HG03575 (cell line): Measurements from ENCODE around the gene PLAC1.

ENCODE experiments used
- ATAC-seq: cut with Tn5 transposase; IDR thresholded peaks from one replicate; pipeline ENCODE4 v1.9.1; 2021; ENCODE audit not compliant: unreplicated experiment, insufficient number of reproducible peaks, low FRiP score; ENCODE audit errors: extremely low read depth

Gene PLAC1

DNA sequence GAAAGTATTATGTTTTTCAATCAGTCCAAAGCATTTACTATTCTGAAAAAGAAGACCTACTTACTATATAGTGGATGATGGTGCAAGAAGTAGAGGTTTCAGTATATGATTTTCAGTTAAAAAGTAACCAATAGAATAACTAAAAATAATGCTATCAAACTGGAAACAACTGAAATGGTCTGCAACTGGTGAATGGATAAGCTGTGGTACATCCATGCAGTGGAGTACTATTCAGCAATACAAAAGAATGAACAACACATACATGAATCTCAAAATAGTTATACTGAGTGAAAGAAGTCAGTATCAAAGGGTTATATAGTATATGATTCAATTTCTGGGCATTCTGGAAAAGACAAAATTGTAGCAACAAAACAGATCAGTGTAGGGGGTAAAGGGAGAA, 55.9 kb downstream of the PLAC1 start:
- no peak for ATAC-seq

- no peak for ATAC-seq
Observed at GRCh38 chrX:134601240-134601765, 57.0 kb downstream of the PLAC1 start.

GRCh38 chrX:134600714-134601113, 57.6 kb downstream of the PLAC1 start:
- no peak for ATAC-seq

DNA sequence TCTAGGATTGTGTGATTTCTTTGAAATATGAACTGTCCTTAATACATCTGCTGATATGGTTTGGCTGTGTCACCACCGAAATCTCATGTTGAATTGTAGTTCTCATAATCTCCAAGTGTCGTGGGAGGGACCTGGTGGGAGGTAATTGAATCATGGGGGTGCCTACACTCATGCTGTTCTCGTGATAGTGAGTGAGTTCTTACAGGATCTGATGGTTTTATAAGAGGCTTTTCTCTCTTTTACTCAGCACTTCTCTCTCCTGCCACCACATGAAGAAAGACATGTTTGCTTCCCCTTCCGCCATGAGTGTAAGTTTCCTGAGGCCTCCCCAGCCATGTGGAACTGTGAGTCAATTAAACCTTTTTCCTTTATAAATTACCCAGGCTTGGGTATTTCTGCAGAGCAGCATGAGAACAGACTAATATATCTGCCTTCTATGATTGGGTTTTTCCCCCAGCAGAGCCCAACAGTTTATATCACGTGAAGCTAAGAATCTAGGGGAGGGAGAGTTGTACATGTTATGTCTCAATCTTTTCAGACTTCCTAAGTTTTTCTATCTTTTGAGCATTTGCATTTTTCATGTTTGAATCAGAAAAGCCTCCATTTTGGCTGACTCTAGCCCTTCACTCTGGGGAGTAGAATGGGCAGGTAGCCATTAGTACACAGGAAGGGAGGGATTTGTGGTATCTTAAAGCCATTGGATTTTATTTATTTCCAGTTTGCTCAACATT, 58.9 kb downstream of the PLAC1 start:
- ATAC-seq, result no peak

DNA sequence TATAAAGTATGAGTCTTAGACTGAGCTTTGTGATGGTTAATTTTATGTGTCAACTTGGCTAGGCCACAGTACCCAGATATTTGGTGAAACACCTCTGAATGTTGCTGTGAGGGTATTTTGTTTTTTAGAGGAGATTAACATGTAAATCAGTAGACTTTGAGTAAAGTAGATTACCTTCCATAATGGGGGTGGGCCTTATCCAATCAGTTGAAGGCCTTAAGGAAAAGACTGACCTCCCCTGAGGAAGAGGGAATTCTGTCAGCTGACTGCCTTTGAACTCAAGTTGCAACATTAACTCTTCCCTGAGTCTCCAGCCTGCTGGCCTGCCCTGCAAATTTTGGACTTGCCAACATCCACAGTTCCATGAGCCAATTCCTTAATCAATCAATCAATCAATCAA, 66.0 kb downstream of the PLAC1 start:
- ATAC-seq, result no peak

DNA sequence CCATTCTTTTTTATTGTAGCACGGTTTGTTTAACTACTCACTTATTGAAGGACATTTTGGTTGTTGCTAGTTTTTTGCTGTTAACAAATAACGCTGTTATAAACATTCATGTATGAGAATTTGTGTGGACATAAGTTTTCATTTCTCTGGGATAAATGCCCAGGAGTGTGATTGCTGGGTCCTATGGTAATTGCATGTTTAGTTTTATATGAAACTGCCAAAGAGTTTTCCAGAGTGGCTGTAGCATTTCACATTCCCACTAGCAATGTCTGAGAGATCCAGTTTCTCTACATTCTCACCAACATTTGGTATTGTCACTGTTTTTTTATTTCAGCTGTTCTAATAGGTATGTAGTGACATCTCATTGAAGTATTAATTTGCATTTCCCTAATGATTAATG, 66.8 kb downstream of the PLAC1 start:
- ATAC-seq, result no peak

DNA sequence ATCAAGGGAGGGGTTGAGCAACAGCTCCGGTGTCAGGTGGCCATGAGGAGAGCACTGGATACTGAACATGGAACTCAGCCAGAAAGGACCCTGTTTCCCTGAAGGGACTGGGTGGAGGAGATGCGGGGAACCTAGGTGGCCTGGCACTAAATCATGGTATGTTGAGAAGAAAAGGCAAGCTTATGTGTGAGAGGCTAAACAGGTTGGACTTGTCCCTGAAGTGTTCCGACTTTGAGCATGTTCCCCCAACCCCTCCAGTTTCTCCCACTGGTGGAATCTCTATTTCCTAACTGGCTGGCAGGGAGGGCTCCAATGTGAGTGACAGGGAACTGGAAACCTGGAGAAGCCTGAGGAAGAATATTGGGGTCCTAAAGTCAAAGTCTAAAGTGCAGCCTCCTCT, 69.5 kb downstream of the PLAC1 start:
- ATAC-seq, result no peak

DNA sequence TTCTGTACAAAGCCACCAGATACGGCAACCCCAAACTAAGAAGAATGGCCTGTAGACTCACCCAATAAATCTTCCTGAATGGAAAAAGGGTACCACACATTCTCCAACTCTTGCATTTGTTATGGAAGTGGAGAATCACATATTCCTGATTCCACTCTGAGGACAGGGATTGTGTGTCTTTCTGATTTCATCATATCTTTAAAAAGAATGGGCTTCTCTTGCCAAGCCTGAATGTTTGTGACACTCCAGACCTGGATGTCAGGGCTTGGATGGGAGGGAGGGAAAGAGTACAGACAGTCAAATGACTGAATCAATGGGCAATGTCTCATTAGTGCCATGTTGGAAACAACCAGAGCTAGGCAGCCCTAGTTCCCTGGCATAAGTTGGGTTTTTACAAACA, 77.4 kb downstream of the PLAC1 start:
- ATAC-seq, result no peak

- no peak for ATAC-seq
Observed at GRCh38 chrX:134573683-134574035, 84.6 kb downstream of the PLAC1 start.

DNA sequence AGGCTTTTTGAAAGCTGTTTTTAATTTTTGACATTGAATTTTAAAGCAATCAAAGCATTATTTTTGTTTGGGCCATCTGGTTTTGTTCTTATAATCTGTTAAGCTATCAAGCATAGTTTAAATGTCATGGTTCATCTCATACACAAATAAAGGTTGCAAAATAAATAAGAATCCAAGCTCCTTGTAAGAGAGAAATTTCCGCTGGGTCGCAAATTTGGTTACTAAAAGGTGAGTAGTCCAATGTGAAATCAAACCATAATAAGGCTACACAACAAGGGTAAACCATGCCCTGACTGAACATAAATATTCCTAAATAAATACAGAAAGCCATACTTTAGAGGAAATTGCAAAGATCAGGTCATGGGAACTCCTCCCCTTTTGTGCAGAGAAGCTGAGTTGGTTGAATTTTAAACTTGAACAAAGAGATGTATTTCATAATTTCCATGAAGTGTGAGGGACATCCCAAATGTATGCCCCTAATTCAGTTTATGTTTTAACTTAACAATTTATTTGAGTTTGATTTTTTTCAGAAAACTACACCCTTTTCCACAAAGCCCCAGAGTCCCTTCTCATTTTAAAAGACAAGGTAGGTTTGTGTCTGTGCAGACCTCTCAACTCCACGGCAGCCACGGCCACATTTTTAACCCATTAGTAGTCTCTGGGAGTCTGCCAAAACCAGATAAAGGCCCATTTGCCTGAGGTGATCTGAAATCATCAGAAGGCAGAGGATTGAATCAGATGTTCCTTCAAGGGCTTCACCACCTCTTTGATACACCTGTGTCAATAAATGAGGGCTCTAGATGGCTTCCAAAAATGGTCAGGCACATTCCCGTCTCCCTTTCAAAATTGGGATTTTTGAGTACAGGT, 85.2 kb downstream of the PLAC1 start:
- no peak for ATAC-seq

DNA sequence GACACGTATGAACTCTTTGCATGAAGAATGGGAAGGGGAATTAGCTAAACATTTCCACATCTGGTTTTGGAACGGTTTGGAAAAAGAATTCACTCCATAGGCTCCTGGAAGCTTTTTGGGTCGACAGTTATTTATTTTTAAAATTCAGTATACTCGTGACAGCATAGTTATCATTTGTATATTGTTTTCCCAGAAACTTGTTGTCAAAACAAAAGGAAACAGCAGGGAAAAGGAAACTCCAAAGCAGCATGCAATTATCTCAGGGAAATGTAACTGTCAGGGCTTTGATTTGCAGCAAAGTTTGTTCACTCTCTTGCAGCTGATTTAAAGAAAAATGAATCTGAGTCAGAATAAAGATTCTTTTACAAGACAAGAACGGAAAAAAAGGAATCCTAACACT, 86.5 kb downstream of the PLAC1 start:
- ATAC-seq, result no peak

DNA sequence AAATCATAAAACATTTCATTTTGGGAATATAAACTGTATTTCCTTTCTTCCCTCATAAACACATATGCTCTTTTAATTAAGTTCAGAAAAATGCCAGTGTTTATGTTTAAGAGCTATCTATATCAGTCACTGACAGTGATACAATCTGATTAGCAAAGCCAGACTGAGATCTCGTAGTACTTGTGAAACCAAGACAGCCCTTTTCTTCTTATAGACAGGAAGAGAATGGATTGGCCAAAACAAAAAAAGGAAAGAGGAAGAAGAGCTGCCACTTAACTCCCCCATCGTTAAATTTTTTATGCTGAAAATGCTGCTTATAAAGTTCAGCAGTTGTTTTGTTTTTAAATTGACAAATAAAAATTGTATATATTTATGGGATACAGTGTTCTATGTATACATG, 87.4 kb downstream of the PLAC1 start:
- no peak for ATAC-seq

DNA sequence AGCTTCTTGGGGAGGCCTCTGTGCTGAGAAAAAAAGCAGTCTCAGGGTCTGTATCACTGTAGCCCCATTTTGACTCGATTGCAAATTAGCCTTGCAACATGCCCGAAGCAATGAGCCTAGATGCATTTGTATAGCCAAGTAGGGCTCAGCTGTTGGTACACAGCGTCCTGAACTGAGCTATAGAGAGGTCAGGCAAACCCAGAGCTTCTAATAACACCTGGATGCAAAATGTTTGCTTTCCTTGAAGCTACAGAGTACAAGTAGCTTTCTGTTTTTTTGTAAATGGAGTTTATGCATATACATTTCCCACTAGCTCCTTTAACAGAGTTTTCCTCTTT, 87.8 kb downstream of the PLAC1 start:
- ATAC-seq, result no peak

DNA sequence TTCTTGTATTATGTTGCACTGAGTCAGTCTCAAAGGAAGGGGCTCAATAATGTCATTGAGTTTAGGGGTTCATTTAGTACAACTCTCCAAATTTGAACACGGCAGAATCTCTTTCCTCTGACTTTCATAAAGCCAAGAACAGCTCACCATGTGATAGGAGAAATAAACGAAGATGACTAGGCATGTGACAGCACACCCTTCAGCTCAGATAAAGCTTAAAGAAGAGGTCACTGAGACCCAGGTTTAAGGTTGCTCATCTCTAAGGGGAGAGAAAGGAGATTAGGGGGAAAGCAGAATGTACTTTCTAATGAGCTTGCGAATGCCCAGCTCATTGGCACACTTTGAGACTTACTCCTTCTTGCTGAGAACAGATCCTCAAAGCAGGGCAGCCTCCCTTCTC, 89.0 kb downstream of the PLAC1 start:
- ATAC-seq, result no peak

- no peak for ATAC-seq
Observed at GRCh38 chrX:134568285-134569016, 89.8 kb downstream of the PLAC1 start.

DNA sequence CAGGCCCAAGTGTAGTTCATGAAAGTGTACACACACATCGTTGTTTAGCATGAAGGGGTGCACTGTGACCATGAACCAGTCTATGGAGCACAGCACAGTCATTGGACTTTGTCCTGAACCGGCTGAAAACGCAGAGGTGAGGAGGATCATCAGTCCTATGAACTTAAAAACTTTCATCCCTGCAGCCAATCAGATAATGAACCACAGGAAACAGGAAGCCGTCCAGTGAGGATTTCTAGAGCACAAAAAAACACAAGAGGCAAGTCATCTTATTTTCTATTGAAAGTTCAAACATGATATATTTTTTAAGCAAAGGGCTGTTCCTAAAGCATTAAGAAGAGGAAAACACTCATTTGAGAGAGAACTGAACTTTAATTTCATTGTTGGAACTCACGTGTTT, 91.8 kb downstream of the PLAC1 start:
- ATAC-seq, result no peak

DNA sequence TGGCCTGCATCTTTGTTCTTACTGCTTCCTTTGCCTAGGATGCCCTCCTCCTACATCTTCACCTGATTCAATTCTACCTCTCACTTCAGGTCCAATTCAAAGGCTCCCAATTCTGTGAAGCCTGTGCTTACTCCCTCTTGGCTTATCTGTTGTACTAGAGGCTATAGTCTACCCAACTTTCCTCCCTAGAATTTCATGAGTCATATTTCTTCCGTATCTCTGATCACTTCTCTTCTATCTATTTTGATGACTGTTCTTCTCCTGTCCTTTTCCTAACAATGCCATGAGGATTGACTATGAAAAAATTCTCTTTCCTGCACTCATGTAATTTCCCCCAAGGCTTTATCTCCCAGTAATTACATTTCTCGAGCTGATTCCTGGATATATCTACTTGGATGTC, 96.3 kb downstream of the PLAC1 start:
- no peak for ATAC-seq

DNA sequence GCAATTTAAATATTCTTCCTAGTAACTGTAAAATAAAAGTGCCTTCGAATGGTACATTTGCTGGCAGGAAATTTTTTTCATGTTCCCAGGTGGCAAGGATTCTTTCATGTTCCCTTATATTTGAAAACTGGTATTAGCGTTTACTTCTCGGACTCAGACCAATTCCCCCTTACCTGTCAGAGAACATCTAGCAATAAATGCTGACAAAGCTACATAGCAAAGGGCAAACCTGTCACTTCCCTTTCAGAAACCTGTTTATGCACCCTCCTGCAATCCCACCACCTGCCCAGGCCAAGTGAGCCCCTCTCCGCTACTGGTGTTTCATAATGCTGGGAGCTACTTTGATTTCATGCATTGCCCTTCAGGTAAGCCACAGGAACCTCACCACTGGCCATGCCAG, 100.1 kb downstream of the PLAC1 start:
- ATAC-seq, result no peak

DNA sequence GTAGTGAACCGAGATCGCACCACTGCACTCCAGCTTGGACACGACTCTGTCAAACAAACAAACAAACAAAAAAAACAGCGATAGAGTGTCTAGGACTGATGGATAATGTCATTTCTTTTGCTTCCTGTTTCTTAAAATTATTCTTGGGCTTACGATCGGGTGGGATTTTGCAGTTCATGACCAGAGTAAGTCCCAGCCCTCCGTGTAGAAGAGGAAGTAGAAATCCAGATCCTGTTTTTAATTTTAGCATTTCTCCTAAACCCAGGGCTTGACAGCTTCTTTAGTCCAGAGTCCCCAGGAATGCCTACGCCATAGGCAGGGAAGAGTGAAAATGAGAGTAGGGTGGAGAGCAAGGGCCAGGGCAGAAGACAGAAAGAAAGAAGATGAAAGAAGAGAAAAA, 104.0 kb downstream of the PLAC1 start:
- ATAC-seq, result no peak

DNA sequence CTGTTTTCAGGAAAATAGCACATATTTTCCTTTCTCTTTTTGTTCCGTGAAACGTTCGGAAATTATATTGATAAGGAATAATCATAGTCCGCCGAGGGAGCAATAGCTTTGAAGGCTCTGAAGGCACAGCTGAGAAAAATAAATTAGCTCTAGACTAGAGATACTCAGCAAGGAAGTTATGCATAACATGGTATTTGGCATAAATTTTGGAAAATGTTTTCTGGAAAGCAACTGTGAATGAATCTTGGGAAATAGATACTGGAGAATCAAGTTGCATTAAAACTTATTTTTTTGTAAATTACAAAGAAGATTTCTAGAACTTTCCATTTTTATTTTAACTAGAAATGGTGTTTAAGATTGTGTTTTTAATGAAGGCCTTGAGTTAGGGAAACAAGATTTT, 105.9 kb downstream of the PLAC1 start:
- no peak for ATAC-seq
